ENCODE results near the gene RIMBP2. TPM values are rescaled to one million over a fixed set of nuclear protein-coding genes. Genes with fewer than 3 reads are reported as not detected.

RIMBP2 gene
- total RNA-seq, 6 experiments from 2014 or later = not detected

DNA sequence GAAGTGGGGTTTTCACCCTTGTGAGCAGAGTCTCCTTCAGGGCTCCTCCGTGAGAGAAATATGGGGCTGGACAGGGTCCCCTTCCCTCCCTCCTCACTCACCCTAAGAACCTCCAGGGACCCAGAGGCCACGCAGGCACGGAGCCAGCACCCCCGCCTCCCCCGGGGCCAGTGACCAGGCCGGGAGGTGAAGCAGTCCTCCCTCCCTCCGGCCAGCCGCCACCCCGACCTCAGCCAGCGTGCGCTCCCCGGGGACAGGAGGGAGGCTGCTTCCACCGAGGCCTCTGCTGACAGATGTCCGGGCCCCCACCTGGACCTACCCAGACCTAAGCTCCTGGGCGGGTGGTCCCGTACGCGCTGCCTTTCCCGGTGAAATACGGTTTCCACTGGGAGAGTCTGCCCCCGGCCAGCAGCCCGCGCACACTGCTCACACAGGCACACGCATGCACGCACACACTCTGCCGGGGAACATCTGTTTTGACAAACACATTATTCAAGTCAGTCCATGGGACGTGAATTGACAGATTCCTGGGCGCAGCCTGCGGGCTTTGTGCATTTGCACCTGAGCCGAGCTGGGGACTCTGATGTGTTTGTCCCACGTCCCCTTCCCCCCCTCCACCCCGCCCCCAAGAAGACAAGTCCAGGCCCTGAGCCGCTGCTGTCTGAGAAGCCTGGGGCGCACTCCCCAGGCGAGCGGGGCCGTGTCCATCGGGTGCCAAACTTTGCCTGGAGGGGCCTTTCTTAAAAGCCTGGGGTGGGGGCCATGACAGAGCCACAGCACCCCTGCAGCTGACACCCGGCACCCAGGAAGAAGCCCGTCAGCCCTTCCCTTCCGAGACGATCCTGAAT is 725 bp downstream of the RIMBP2 start:
- Mint-ChIP-seq H3K27me3 (ENCODE audit: insufficient read depth) (peaks cover 4% of the 10 kb centered on the region), H3K4me3 (no peak overlapping the region), H3K27ac (no peak overlapping the region), H3K4me1 (ENCODE audit: low read depth) (no peaks in the 10 kb centered on the region), H3K9me3 (peaks cover 5% of the 10 kb centered on the region; the same call in 1 of the 2 replicates), H3K36me3 (ENCODE audit: low read depth) (no peaks in the 10 kb centered on the region)
- TF ChIP-seq, protein P1, sequence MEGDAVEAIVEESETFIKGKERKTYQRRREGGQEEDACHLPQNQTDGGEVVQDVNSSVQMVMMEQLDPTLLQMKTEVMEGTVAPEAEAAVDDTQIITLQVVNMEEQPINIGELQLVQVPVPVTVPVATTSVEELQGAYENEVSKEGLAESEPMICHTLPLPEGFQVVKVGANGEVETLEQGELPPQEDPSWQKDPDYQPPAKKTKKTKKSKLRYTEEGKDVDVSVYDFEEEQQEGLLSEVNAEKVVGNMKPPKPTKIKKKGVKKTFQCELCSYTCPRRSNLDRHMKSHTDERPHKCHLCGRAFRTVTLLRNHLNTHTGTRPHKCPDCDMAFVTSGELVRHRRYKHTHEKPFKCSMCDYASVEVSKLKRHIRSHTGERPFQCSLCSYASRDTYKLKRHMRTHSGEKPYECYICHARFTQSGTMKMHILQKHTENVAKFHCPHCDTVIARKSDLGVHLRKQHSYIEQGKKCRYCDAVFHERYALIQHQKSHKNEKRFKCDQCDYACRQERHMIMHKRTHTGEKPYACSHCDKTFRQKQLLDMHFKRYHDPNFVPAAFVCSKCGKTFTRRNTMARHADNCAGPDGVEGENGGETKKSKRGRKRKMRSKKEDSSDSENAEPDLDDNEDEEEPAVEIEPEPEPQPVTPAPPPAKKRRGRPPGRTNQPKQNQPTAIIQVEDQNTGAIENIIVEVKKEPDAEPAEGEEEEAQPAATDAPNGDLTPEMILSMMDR (IDR thresholded peaks at IDR 0.05) = no peak
- no peak for DNase-seq

DNA sequence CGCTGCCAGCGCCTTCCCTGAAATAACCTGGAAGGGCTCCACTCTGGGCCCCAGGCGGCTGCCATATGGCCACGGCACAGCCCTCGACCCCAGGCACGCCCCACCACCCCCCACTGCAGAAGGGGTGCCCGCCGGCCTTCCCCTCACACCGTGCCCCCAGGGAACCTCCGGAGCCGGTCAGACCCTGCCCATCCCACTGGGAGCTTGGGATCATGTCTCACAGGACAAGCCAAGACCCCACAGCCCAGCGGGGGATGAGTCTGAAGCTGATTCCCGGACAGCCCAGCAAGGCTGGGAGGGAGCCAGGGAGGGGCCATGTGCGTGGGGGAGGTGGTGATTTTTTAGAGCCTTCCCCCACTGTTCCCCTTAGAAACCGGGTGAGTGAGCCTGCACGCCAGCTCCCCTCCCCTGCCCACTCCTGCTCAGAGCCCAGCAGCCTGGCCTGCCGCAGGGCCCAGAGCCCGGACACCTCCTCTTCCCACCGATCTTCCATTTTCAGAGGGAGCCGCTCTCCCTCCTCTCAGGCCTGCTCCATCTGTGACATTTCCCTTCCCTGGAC is 1.4 kb downstream of the RIMBP2 start:
- Mint-ChIP-seq H3K4me3 (no peak overlapping the region), H3K36me3 (ENCODE audit: low read depth) (no peaks in the 10 kb centered on the region), H3K27ac (no peak overlapping the region), H3K9me3 (peaks cover 9% of the 10 kb centered on the region; the same call in 1 of the 2 replicates), H3K4me1 (ENCODE audit: low read depth) (no peaks in the 10 kb centered on the region), H3K27me3 (ENCODE audit: insufficient read depth) (peaks cover 4% of the 10 kb centered on the region)
- TF ChIP-seq, protein P1 (IDR thresholded peaks at IDR 0.05) = no peak
- DNase-seq = no peak

GRCh38 chr12:130714091-130714590 is 2.0 kb downstream of the RIMBP2 start:
- Mint-ChIP-seq H3K27me3 (ENCODE audit: insufficient read depth) (peaks cover 4% of the 10 kb centered on the region), H3K27ac (no peak overlapping the region), H3K4me3 (no peak overlapping the region), H3K36me3 (ENCODE audit: low read depth) (no peaks in the 10 kb centered on the region), H3K4me1 (ENCODE audit: low read depth) (no peaks in the 10 kb centered on the region), H3K9me3 (peaks cover 12% of the 10 kb centered on the region)
- TF ChIP-seq, protein P1 (IDR thresholded peaks at IDR 0.05) = no peak
- no peak for DNase-seq

GRCh38 chr12:130713581-130713991 is 2.5 kb downstream of the RIMBP2 start:
- H3K4me3 Mint-ChIP-seq = no peak overlapping the region
- H3K27ac Mint-ChIP-seq = no peak overlapping the region
- TF ChIP-seq, protein P1 (IDR thresholded peaks at IDR 0.05) = no peak
- peaks cover 12% of the 10 kb centered on the region for H3K9me3 Mint-ChIP-seq
- no peaks in the 10 kb centered on the region for H3K4me1 Mint-ChIP-seq (ENCODE audit: low read depth)
- peaks cover 4% of the 10 kb centered on the region for H3K27me3 Mint-ChIP-seq (ENCODE audit: insufficient read depth)
- DNase-seq = no peak
- no peaks in the 10 kb centered on the region for H3K36me3 Mint-ChIP-seq (ENCODE audit: low read depth)

DNA sequence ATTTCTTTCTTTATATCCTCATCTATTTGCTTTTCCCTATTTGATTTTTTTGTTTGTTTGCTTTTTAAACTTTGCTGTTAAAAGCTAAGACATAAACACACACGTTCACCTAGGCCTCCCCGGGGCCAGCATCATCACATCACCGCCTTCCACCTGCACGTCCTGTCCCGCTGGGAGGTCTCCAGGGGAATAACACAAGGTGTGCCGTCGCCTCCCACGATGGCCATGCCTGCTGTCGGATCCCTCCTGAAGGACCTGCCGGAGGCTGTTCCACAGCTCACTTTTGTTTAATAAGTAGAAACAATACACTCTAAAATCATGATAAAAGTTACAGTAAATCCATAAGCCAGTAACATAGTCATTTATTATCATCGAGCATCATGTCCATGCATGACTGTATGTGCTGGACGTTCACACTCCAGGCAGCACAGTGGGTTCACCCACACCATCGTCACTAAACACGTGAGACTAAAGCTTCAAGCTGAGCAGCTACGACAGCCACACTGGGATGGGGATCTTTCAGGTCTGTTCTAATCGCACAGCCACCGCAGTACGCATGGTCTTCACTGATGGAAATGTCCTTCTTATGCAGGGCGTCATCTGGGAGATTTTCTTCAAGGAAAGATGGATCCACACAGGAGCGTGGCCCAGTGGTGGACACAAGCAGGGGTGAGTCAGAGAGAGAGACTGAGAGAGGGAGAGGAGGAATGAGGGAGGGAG is 3.6 kb downstream of the RIMBP2 start:
- DNase-seq = no peak
- Mint-ChIP-seq H3K9me3 (peaks cover 20% of the 10 kb centered on the region), H3K27ac (no peak overlapping the region), H3K36me3 (ENCODE audit: low read depth) (no peaks in the 10 kb centered on the region; the same call in 1 of the 2 replicates), H3K4me3 (no peak overlapping the region), H3K4me1 (ENCODE audit: low read depth) (no peaks in the 10 kb centered on the region), H3K27me3 (ENCODE audit: insufficient read depth) (peaks cover 4% of the 10 kb centered on the region; the same call in 1 of the 2 replicates)
- TF ChIP-seq, protein P1 (IDR thresholded peaks at IDR 0.05) = no peak

Measured in HFFc6 (cell line).